HG02970 (cell line): Measurements from ENCODE around the gene ALDH4A1.

Experiments used
- ATAC-seq: cut with Tn5 transposase; IDR thresholded peaks from one replicate; pipeline ENCODE4 v1.9.1; 2021; ENCODE audit warnings: mild to moderate bottlenecking, moderate library complexity, moderate number of reproducible peaks; ENCODE audit not compliant: unreplicated experiment, low FRiP score

Gene ALDH4A1

GRCh38 chr1:18940303-18941020 is 38.1 kb upstream of the ALDH4A1 start:
- no peak for ATAC-seq

DNA sequence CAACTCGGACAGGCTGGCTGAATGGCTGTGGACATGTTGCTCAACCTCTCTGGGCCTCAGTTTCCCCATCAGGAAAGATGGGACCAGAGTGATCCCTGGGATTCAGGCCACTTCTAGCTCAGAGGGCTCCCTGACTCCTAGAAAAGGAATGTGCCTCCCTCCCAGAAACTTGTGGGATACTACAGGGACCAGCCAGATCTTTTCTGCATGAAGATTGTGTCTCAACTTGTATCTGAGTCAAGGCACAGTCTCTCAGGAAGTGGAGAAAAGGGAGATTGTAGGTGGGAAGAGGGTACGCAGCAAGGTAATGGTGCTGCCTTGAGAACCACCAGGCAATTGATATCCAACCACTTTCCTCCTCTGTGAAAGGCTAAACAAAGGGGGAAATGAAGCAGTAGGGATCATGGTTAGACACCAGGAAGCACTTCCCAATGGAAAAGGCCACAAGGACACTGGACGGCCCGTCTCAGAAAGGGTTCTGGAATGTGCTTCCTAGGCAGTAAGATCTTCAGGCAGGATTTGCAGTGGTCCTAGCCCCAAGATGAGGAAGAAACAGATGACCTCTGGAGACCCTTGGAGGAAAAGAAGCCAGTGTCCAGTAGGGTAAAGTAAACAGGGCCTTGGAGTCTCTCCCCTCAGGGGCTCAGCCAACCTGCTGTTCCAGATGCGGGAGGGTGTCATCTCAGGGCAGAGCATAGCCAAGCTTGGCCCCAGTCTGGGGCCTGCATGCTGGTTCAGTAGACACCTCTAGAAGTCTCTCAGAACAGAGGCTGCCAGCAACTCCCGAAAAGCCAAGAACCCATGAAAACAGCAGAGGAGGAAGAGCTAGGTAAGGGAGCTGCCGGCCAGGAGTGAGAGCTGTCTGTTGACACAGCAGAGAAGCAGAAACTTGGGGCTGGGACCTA is 37.3 kb upstream of the ALDH4A1 start:
- ATAC-seq = no peak

GRCh38 chr1:18938707-18939070 is 36.3 kb upstream of the ALDH4A1 start:
- ATAC-seq = no peak

DNA sequence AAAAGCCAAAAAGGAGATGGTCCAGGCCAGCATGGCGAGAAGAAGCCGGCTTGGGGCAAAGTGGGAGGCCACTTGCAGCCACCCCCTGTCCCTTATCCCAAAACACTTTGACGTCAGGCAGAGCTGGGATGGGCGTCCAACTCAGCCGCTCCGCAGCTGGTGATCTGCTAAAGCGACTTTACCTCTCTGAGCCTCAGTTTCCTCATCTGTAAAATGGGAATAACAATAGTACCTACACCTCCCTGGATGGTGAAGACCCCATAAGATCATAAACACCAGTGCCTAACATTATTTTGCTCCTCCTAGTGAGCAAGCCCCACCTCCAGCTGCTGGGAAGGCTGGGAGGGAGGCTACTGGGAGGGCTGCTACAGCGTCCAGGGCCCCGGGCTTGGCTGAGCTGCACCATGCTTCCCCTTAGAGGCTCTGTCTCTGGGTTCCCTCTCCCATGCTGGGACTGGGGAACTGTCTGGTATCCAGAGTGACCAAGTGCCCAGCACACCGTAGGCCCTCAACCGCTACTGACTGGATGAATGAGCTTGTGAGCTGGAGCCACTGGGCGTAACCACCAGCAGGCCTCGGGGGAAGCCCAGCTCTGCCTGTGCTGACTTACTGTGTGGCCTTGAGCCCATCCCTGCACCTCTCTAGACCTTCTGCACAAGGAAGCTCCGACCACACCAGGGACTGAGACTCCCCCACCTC is 35.8 kb upstream of the ALDH4A1 start:
- no peak for ATAC-seq

DNA sequence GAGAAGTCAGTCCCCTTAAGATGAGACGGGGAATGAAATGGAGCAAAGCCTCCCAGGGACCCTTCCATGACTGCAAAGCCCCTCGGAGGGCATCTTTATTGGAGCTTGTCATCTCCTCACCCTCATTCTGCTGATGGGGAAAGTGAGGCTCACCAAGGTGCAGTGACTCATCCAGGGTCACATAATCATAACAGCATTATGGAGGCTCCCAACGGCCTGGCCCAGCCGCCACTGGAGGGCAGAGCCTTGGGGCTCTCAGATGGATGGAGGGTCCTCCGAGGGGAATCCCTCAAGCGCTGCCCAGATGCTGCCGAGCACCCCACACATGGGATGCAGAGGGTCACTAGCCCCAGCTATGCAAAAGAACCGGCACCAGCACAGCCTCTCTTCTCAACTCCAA is 35.2 kb upstream of the ALDH4A1 start:
- no peak for ATAC-seq

DNA sequence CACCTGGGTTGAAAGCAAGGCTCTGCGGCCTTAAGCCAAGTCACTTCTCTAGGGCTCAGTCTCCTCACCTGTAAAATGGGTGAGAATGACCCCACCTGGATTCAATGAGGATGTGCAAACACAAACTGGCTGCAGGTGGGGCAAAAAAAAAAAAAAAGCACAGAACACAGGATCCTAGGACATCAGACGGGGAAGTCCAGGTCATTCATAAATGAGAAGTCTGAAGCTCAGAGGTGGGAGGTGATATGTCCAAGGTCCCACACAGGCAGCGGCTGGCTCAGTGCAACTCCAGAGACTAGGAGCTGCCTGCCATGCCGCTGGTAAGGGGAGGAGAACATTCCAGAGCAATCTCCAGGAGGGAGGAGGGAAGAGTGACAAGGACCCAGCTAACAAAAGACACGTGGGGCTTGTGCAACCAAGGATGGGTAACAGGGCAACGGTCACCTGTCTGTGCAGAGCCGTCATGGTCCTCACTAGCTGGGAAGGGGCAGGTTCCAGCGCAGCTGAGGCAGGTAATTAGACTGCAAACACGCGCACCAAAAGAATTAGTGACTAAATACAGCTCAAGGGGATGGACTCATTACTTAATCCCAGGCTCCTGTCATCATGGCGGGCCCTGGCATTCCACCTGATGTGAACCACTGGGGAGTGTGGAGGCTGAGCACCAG is 34.6 kb upstream of the ALDH4A1 start:
- ATAC-seq = no peak

GRCh38 chr1:18936471-18936813 is 34.1 kb upstream of the ALDH4A1 start:
- no peak for ATAC-seq

DNA sequence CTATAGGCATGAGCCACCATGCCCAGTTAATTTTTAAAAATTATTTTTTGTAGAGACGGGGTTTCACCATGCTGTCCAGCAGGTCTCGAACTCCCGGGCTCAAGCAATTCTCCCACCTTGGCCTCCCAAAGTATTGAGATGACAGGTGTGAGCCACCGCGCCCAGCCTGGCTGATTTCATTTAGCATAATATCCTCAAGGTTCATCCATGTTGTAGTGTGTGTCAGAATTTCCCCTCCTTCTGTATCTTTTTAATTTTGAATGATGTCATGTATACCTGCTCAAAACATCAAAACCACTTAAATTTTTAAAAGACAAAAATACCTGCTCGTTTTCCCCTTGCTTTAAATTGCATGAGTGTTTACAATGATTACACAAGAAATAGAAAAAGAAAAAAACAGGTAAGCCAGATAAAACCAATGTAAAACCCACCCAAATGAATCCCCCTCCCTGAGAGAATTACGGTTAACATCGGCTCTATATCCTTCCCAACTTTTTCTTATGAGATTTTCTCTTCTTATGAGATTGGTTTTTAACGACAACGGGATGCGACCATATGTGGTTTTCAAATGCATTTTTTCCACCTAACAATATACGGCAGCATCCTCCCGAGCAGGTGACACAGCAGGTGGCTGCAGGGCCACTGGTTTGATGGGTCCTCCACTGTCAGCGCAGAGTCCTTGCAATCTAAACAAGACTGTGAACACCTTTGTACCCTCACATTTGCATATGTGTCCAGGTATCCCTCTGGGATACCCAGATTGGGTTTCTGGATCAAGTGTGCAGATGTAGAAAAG is 32.0 kb upstream of the ALDH4A1 start:
- ATAC-seq = no peak

DNA sequence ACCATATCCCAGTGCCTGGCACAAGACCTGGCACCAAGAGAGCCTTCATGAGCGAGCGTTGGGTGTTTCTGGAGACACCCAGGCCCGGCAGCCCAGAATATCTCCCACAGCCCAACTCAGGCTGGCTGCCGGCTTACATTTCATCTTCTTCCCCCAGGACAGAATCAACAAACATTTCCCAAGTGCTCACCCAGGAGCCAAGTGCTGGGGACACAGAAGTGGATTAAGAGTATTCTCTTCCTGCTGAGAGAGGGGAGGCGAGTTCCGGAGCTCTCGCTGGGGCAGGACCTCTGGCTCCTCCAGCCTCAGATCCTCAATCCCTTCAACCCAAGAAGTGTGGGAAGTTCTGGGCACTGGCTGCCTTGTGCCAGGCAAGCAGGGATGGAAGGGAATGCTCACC is 30.5 kb upstream of the ALDH4A1 start:
- no peak for ATAC-seq

- ATAC-seq = no peak
Measured at GRCh38 chr1:18932387-18932786, 30.0 kb upstream of the ALDH4A1 start.

DNA sequence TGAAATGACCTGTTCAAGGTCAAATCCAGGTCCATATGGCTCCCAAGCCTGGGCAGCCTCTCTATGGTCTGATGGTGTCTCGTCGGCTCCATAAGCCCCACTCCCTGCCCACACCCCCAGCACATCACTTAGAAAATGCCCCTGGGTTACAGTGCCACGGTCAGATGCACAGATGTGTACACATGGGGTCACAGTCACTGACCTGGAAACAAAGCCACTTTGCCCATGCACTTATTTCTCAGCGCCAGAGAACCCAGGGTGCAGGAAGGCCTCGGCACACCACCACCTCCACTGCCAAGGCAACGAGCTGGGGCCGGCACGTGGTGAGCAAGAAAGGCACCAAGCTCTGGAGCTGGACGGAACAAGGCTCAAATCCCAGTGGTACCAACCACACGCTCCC is 29.4 kb upstream of the ALDH4A1 start:
- ATAC-seq = no peak

DNA sequence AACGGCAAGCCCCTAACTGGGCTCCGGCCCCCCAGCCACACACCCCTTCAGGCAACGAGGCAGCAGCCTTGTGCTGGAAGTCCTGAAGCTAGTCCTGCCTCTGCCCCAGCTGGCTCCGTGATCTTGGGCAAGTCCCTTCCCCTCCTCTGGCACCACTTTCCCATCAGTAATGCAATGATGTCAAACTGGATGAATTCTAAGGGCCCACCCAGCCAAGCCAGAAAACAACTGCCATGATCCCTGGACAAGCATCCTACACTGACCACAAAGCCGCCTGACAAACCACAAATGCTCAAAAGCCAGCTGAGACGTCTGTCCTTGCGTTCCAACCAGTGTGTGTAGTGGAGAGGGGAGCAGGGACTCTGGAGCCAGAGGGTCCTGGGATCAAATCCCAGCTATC is 27.3 kb upstream of the ALDH4A1 start:
- ATAC-seq = no peak

GRCh38 chr1:18928985-18929384 is 26.6 kb upstream of the ALDH4A1 start:
- ATAC-seq = no peak

GRCh38 chr1:18928406-18928805 is 26.1 kb upstream of the ALDH4A1 start:
- no peak for ATAC-seq

- ATAC-seq = no peak
Measured at GRCh38 chr1:18927654-18928272, 25.4 kb upstream of the ALDH4A1 start.

DNA sequence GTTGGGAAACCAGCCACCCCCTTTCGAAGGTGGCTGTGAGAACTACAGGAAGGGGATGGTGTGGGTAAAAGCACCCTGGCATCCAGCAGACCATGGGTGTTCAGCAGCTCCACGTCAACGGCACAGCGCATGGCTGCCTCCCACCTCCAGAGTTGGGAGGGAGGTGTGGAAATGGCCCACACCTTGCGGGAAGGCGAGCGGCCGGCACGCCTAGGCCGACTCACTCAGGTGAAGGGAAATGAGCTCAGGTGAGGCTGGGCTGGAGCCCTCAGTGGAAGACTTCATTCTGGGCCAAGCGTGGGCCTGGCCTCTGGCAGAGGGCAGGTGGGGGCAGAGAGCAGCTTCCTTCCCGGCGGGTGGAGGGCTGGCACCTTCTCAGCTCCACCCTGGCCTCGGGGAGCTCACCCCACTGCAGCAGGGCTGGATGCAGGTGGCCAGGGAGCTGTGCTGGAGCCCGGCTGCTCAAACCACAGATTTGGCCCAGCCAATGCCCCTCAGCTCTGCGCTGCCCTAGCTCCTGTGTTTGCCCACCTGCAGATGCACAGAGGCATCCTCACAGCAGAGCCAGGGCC is 24.8 kb upstream of the ALDH4A1 start:
- ATAC-seq = no peak

GRCh38 chr1:18926315-18927081 is 24.1 kb upstream of the ALDH4A1 start:
- ATAC-seq = peak; percentile 60

DNA sequence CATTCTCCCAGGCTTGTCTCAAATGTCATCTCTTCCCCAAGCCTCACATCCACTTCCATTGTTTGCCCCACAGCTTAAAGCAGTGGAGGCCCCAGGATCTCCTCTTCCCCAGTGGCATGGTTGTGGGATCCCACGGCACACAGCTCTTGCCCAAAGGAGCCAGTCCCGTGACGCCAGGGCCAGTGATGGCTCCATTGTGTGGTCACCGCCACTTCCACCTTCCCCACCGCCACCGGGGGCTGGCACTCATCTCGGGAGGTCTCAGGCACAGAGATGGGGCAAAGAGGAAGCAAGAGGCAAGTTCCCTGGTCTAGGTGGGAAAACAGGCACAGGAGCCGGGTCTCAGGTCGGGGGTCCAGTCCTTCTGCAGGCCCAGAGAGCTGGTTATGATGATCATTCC is 22.9 kb upstream of the ALDH4A1 start:
- no peak for ATAC-seq
